Ascending aorta (tissue), 2 donors: Measurements from ENCODE around the gene MAU2. TPM values are rescaled to one million over a fixed set of nuclear protein-coding genes. Genes with fewer than 3 reads are reported as not detected.

Experiments
- DNase-seq, 2 donors: peaks; one replicate each; pipeline ENCODE4 v3.0.0-alpha.2; 2019; ENCODE audit warnings: low spot score in 2 of 2
- H3K27ac ChIP-seq, 2 donors: fragments of 200-600 bp; sonication (generic); one replicate each; pipeline ENCODE4 v1.5.1; 2016 to 2017; ENCODE audit warnings: mild to moderate bottlenecking in 1 of 2
- H3K27me3 ChIP-seq: fragments of 200-600 bp; sonication (generic); one replicate; pipeline ENCODE4 v1.5.1; 2017
- H3K36me3 ChIP-seq, 2 donors: fragments of 200-600 bp; sonication (generic); one replicate each; pipeline ENCODE4 v1.5.1; 2016
- H3K4me1 ChIP-seq, 2 donors: fragments of 200-600 bp; sonication (generic); one replicate each; pipeline ENCODE4 v1.5.1; 2016 to 2017; ENCODE audit warnings: mild to moderate bottlenecking in 1 of 2
- H3K4me3 ChIP-seq, 2 donors: fragments of 200-600 bp; sonication (generic); one replicate each; pipeline ENCODE4 v1.5.1; 2016 to 2017; ENCODE audit warnings: mild to moderate bottlenecking in 1 of 2
- H3K9me3 ChIP-seq, 2 donors: fragments of 200-600 bp; sonication (generic); one replicate each; pipeline ENCODE4 v1.5.1; 2016
- intact Hi-C: fragments of 100-400 bp; cut with DNase I; formaldehyde crosslinking; loops from one replicate; pipeline ENCODE4 v1.15.1; 2023
- total RNA-seq: library from RNA; depleted of rRNA; stranded (reverse); fragments of >200 nt; gene quantifications from one replicate; pipeline ENCODE4 v1.1.0, GENCODE V29; 2016
- TF ChIP-seq, protein P1 (sequence below), 3 experiments: fragments of 200-600 bp in 2 of 3; fragments of 450-650 bp in 1 of 3; sonication (generic) in 2 of 3; IDR thresholded peaks; one replicate each; pipeline ENCODE4 v1.5.1; 2016 to 2019; ENCODE audit warnings: antibody characterized with exemption in 3 of 3, mild to moderate bottlenecking in 1 of 3, moderate library complexity in 1 of 3

Gene MAU2
- total RNA-seq, 1 donor from 2014 or later, result 41.2 TPM

DNA sequence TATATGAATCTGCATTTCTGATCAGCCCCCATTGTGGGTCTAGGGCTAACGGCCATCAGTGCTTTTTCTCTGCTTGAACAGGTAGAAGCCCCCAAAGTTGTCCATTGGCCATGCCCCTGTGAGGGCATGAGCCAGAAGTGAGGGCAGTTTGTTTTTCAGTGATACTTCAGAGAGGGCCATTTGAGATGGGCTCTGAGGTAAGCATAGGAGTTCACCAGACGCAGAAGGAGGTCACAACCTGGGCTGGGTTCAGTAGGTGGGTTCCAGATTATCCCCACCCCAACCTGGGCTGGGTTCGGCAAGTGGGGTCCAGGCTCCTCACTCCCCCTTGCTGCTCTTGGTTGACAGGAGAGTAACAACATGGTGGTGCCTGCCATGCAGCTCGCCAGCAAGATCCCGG, 33.4 kb downstream of the MAU2 start:
- H3K27ac ChIP-seq, result no peak overlapping the region
- no peak for DNase-seq
- no peaks in the 10 kb centered on the region for H3K27me3 ChIP-seq
- H3K9me3 ChIP-seq, result no peaks in the 10 kb centered on the region
- no peaks in the 10 kb centered on the region for H3K4me1 ChIP-seq
- TF ChIP-seq, protein P1, sequence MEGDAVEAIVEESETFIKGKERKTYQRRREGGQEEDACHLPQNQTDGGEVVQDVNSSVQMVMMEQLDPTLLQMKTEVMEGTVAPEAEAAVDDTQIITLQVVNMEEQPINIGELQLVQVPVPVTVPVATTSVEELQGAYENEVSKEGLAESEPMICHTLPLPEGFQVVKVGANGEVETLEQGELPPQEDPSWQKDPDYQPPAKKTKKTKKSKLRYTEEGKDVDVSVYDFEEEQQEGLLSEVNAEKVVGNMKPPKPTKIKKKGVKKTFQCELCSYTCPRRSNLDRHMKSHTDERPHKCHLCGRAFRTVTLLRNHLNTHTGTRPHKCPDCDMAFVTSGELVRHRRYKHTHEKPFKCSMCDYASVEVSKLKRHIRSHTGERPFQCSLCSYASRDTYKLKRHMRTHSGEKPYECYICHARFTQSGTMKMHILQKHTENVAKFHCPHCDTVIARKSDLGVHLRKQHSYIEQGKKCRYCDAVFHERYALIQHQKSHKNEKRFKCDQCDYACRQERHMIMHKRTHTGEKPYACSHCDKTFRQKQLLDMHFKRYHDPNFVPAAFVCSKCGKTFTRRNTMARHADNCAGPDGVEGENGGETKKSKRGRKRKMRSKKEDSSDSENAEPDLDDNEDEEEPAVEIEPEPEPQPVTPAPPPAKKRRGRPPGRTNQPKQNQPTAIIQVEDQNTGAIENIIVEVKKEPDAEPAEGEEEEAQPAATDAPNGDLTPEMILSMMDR (IDR thresholded peaks at IDR 0.05), result no peak
- intact Hi-C loops, result no loop called here
- H3K36me3 ChIP-seq, result peaks cover 76 to 90% of the 10 kb centered on the region in 2 donors
- no peak overlapping the region for H3K4me3 ChIP-seq

DNA sequence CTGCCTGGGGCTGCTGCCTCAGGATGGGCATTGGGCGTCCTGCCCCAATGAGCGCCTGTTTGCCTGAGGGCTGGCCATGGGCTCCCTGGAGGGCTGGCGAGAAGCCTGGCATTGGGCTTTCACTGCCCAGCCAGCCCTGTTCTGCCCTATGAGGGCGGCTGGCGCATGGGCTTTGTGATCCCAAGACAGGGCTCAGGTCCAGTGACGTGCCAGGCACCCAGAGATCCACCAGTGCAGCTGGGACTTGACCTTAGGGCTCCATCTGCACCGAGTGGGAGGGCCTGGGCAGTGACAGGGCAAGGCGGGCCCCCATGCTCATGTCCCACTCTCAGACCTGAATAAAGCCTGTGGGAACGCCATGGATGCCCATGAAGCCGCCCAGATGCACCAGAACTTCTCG, 34.3 kb downstream of the MAU2 start:
- Histone ChIP-seq H3K4me1 (no peaks in the 10 kb centered on the region), H3K27me3 (no peaks in the 10 kb centered on the region), H3K9me3 (no peaks in the 10 kb centered on the region), H3K4me3 (no peak overlapping the region), H3K27ac (no peak overlapping the region), H3K36me3 (peaks cover 69 to 80% of the 10 kb centered on the region in 2 donors)
- DNase-seq, result no peak
- intact Hi-C loops, result no loop called here
- TF ChIP-seq, protein P1 (IDR thresholded peaks at IDR 0.05), result no peak

DNA sequence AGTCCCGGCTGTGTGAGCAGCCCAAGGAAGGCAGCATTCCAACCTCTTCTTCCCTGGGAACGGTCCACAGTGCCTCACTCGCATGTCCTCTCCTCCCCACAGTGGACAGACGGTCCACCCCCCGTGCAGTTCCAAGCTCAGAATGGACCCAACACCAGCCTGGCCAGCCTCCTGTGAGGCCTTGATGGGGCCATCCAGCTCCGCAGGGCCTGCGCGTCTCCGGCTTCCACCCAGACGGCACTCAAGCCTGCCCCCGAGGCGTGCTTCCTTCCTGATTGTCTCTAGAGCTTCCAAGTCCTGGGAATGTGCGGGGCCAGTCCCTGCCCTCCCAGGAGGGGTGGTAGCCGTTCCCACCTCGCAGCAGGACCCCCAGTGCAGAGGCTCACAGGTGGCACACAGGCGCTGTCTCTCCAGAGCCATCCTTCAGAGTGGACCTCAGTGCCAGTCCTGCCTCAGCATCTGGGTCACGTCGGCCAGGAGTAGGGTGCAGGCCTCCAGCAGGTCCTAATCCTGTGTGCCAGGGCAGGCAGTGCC, 35.0 kb downstream of the MAU2 start:
- Histone ChIP-seq H3K9me3 (no peaks in the 10 kb centered on the region), H3K4me1 (no peaks in the 10 kb centered on the region), H3K4me3 (no peak overlapping the region), H3K27me3 (no peaks in the 10 kb centered on the region), H3K36me3 (peaks cover 65 to 74% of the 10 kb centered on the region in 2 donors), H3K27ac (no peak overlapping the region)
- TF ChIP-seq, protein P1 (IDR thresholded peaks at IDR 0.05), result no peak
- intact Hi-C loops, result no loop called here
- DNase-seq, result no peak

DNA sequence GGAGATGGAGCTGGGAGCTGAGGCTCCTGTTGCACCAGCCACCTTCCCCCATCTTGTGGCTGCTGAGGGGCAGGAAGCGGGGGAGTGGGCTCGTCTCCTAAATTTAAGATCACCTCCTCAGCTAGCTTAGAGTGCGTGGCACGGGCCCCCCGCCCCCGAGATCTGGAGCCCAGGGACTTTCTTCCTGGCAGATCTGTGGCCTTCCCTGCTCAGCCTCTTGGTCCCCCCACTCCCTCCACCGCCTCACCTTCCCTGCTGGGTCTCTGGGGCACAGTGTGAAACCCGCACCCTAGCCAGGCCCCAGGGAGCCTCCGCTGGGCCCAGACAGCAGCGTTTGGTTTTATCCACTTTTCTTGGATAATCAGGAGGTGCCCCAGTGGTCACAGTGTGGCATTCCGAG, 35.9 kb downstream of the MAU2 start:
- Histone ChIP-seq H3K36me3 (peaks cover 58 to 66% of the 10 kb centered on the region in 2 donors), H3K4me1 (no peaks in the 10 kb centered on the region), H3K27me3 (no peaks in the 10 kb centered on the region), H3K9me3 (no peaks in the 10 kb centered on the region), H3K4me3 (no peak overlapping the region), H3K27ac (no peak overlapping the region)
- DNase-seq, result no peak
- intact Hi-C loops, result no loop called here
- TF ChIP-seq, protein P1 (IDR thresholded peaks at IDR 0.05), result no peak

DNA sequence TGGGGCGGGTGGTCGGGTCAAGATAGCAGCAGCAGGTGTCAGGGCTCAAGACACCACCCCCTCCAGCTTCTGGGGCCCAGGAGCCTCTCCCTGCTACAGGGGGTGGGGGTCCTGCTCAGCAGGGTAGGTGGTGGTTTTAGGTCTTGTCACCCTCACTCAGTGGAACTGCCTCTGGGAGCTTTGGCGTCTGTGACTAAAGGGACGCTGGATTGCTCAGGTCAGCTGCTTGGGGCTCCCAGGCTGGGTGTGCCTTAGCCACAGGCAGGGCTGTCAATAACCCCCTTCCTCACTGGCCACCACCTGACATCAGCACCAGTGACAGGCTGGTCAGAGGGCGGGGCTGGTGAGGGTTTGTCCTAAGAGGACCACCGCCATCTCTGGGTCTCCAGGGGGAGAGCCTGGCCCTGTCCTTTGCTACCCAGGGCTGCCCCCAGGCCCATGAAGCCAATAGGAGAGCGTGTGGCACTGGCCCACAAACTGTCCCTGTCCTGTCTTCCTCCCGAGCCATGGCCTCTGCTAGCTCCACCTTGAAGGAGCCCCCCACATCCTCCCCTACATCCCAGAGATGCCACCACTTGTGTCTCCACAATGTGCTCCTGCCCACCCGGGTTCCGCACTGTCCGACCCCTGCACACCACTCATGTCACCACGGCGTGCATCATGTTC, 36.4 kb downstream of the MAU2 start:
- H3K27me3 ChIP-seq, result no peaks in the 10 kb centered on the region
- intact Hi-C loops, result no loop called here
- no peak overlapping the region for H3K27ac ChIP-seq
- no peaks in the 10 kb centered on the region for H3K4me1 ChIP-seq
- no peak for DNase-seq
- H3K36me3 ChIP-seq, result peaks cover 52 to 63% of the 10 kb centered on the region in 2 donors
- no peaks in the 10 kb centered on the region for H3K9me3 ChIP-seq
- no peak overlapping the region for H3K4me3 ChIP-seq
- TF ChIP-seq, protein P1 (IDR thresholded peaks at IDR 0.05), result no peak
